HepG2 (cell line): Measurements from ENCODE around the gene AKR1C4. TPM values are rescaled to one million over a fixed set of nuclear protein-coding genes. Genes with fewer than 3 reads are reported as not detected.

Experiments
- CBX2 ChIP-seq, 2 experiments: fragments of 200-600 bp in 1 of 2; sonication (generic); formaldehyde crosslinking in 1 of 2; IDR thresholded peaks; 2 replicates each; pipeline versions ENCODE4 v1.7.0 to v1.8.1; 2018 to 2022; ENCODE audit warnings: low read depth in 2 of 2, low read length in 1 of 2, mild to moderate bottlenecking in 1 of 2, missing genetic modification reagents in 1 of 2
- ETV5 ChIP-seq: IDR thresholded peaks from 2 replicates; pipeline ENCODE4 v1.6.1; 2018; ENCODE audit warnings: missing biosample characterization, missing genetic modification reagents, inconsistent platforms, borderline replicate concordance
- FOXA3 ChIP-seq: IDR thresholded peaks from 2 replicates; pipeline ENCODE4 v1.6.1; 2016; ENCODE audit warnings: missing genetic modification reagents, missing compliant biosample characterization
- FOXP1 ChIP-seq, 2 experiments: fragments of 450-650 bp in 1 of 2; IDR thresholded peaks; 2 replicates each; pipeline ENCODE4 v1.6.1; 2017 to 2018; ENCODE audit warnings: antibody characterized with exemption in 1 of 2
- GATAD1 ChIP-seq: IDR thresholded peaks from 2 replicates; pipeline ENCODE4 v1.6.1; 2016; ENCODE audit warnings: missing genetic modification reagents, missing compliant biosample characterization
- HNRNPL ChIP-seq: fragments of 200-400 bp; formaldehyde crosslinking; IDR thresholded peaks from 2 replicates; pipeline ENCODE4 v1.6.1; 2017; ENCODE audit warnings: mild to moderate bottlenecking, low read depth, low read length
- KLF12 ChIP-seq: sonication (generic); formaldehyde crosslinking; IDR thresholded peaks from 2 replicates; pipeline ENCODE4 v1.4.0; 2020; ENCODE audit warnings: missing genetic modification reagents, borderline replicate concordance
- NFKB2 ChIP-seq: sonication (generic); formaldehyde crosslinking; IDR thresholded peaks from 2 replicates; pipeline ENCODE4 v1.4.0; 2020; ENCODE audit warnings: missing genetic modification reagents, borderline replicate concordance
- PHF20 ChIP-seq: sonication (generic); formaldehyde crosslinking; IDR thresholded peaks from 2 replicates; pipeline ENCODE4 v1.5.0; 2020; ENCODE audit warnings: mild to moderate bottlenecking, missing genetic modification reagents
- RORA ChIP-seq: sonication (generic); formaldehyde crosslinking; IDR thresholded peaks from 2 replicates; pipeline ENCODE4 v1.5.0; 2020; ENCODE audit warnings: mild to moderate bottlenecking, missing genetic modification reagents, moderate library complexity
- SATB2 ChIP-seq: sonication (generic); formaldehyde crosslinking; IDR thresholded peaks from 2 replicates; pipeline ENCODE4 v1.5.0; 2020; ENCODE audit warnings: missing genetic modification reagents
- SOX13 ChIP-seq, 3 experiments: fragments of 450-650 bp in 1 of 3; sonication (generic) in 1 of 3; formaldehyde crosslinking in 1 of 3; IDR thresholded peaks in 2 of 3; conservative IDR thresholded peaks in 1 of 3; 2 replicates each; pipeline versions ENCODE4 v1.5.0 to v1.6.1; 2016 to 2020; ENCODE audit warnings: antibody characterized with exemption in 1 of 3, mild to moderate bottlenecking in 1 of 3, missing compliant biosample characterization in 1 of 3, missing genetic modification reagents in 1 of 3, moderate library complexity in 1 of 3
- TGIF2 ChIP-seq: IDR thresholded peaks from 2 replicates; pipeline ENCODE4 v1.6.1; 2016; ENCODE audit warnings: control low read depth, missing compliant biosample characterization
- YY1 ChIP-seq: IDR thresholded peaks from 2 replicates; pipeline ENCODE4 v1.6.1; 2011; ENCODE audit warnings: low read length, low read depth, moderate library complexity, mild to moderate bottlenecking; ENCODE audit not compliant: insufficient read depth, insufficient replicate concordance
- ZIK1 ChIP-seq: sonication (generic); formaldehyde crosslinking; IDR thresholded peaks from 2 replicates; pipeline ENCODE4 v1.5.0; 2020; ENCODE audit warnings: mild to moderate bottlenecking, low read depth, missing genetic modification reagents, borderline replicate concordance
- ZNF550 ChIP-seq: sonication (generic); formaldehyde crosslinking; IDR thresholded peaks from 2 replicates; pipeline ENCODE4 v1.4.0; 2020; ENCODE audit warnings: mild to moderate bottlenecking, missing genetic modification reagents, borderline replicate concordance
- ZNF672 ChIP-seq: sonication (generic); formaldehyde crosslinking; IDR thresholded peaks from 2 replicates; pipeline ENCODE4 v1.8.1; 2022; ENCODE audit warnings: missing genetic modification reagents
- polyA plus RNA-seq, 8 experiments: library from polyadenylated mRNA; depleted of rRNA in 3 of 8; stranded (reverse) in 7 of 8; unstranded in 1 of 8; fragments of >200 nt; fragmentation: Illumina TruSeq in 4 of 8; extraction: Trizol in 4 of 8; gene quantifications; 2 replicates each; pipeline versions ENCODE4 v1.2.1 to v1.2.3, GENCODE V29; 2011 to 2016; ENCODE audit warnings: low read depth in 4 of 8, missing spikeins in 1 of 8, mixed read lengths in 1 of 8; ENCODE audit not compliant: insufficient read depth in 1 of 8
- total RNA-seq, 5 experiments: library from RNA; depleted of rRNA; stranded (reverse); fragments of >200 nt; fragmentation: Illumina TruSeq; extraction: Trizol; gene quantifications; 2 replicates each; pipeline ENCODE4 v1.2.3, GENCODE V29; 2016; ENCODE audit warnings: low read depth in 1 of 5
- TF ChIP-seq, protein P1 (sequence below): IDR thresholded peaks from 2 replicates; pipeline ENCODE4 v1.6.1; 2012; ENCODE audit warnings: inconsistent platforms
- TF ChIP-seq, protein P2 (sequence below): sonication (generic); formaldehyde crosslinking; IDR thresholded peaks from 2 replicates; pipeline ENCODE4 v1.9.0; 2021; ENCODE audit warnings: missing genetic modification reagents, borderline replicate concordance
- TF ChIP-seq, protein P3 (sequence below): fragments of 450-650 bp; IDR thresholded peaks from 2 replicates; pipeline ENCODE4 v1.6.1; 2016
- TF ChIP-seq, protein P4 (sequence below): IDR thresholded peaks from 2 replicates; pipeline ENCODE4 v1.6.1; 2016; ENCODE audit warnings: missing compliant biosample characterization, missing genetic modification reagents, borderline replicate concordance
- TF ChIP-seq, protein P5 (sequence below): conservative IDR thresholded peaks from 2 replicates; pipeline ENCODE4 v1.6.1; 2018; ENCODE audit warnings: missing genetic modification reagents

AKR1C4 gene
- total and polyA plus RNA-seq, 2 of the 13 experiments (the other 11 are each of a cell fraction or from before 2014, with no cell fraction given): 0.18 to 1.3 TPM

DNA sequence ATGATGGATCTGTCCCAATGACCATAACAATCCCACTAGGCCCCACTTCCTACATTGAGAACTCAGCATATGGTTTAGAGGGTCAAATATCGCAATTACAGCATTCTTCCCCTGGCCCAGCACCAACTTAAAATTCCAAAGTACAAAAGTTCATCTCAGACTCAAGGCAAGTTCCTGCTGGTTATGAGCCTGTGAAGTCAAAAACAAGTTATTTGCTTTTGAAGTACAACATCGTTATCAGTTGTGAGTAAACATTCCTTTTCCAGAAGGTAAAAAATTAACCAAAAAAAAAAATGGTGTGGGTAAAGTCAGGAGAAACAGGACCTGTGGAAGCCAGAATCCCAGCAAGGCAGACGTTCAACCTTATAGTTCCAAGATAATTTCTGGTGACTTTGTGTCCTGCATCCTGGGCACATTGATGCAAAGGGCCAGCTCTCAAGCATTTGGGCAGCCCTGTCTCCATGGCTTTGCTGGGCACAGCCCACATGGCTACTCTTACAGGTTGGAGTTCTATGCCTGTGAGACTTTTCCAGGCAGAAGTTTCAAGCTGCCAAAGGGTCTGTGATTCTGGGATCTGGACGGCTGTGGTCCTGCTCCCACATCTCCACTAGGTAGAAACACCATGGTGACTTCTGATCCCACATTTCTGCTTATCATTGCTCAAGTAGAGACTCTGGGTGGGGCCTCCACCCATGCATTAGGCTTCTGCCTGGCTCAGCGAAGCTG, 49.2 kb upstream of the AKR1C4 start (continued):
- TF ChIP-seq, protein P1, sequence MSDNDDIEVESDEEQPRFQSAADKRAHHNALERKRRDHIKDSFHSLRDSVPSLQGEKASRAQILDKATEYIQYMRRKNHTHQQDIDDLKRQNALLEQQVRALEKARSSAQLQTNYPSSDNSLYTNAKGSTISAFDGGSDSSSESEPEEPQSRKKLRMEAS: peak; percentile 80
- TF ChIP-seq TGIF2: peak; percentile 87; the same call in 1 of the 2 replicates
- no peak for TF ChIP-seq NFKB2 (CRISPR knock-in tag)
- no peak for TF ChIP-seq ZIK1 (CRISPR knock-in tag)
- peak; percentile 85 for TF ChIP-seq ETV5 (CRISPR knock-in tag)
- no peak for TF ChIP-seq ZNF550 (CRISPR knock-in tag)
- TF ChIP-seq SATB2 (CRISPR knock-in tag): no peak
- TF ChIP-seq, protein P2, sequence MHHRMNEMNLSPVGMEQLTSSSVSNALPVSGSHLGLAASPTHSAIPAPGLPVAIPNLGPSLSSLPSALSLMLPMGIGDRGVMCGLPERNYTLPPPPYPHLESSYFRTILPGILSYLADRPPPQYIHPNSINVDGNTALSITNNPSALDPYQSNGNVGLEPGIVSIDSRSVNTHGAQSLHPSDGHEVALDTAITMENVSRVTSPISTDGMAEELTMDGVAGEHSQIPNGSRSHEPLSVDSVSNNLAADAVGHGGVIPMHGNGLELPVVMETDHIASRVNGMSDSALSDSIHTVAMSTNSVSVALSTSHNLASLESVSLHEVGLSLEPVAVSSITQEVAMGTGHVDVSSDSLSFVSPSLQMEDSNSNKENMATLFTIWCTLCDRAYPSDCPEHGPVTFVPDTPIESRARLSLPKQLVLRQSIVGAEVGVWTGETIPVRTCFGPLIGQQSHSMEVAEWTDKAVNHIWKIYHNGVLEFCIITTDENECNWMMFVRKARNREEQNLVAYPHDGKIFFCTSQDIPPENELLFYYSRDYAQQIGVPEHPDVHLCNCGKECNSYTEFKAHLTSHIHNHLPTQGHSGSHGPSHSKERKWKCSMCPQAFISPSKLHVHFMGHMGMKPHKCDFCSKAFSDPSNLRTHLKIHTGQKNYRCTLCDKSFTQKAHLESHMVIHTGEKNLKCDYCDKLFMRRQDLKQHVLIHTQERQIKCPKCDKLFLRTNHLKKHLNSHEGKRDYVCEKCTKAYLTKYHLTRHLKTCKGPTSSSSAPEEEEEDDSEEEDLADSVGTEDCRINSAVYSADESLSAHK (CRISPR knock-in tag): no peak
- no peak for TF ChIP-seq HNRNPL
- no peak for TF ChIP-seq CBX2 (IDR thresholded peaks at IDR 0.05; ENCODE audit: low read depth, low read length)
- TF ChIP-seq CBX2 (CRISPR knock-in tag; IDR thresholded peaks at IDR 0.05; ENCODE audit: low read depth): no peak
- peak; percentile 84 for TF ChIP-seq FOXP1 (IDR thresholded peaks at IDR 0.05)
- TF ChIP-seq FOXP1 (CRISPR knock-in tag; IDR thresholded peaks at IDR 0.05): peak; percentile 95
- no peak for TF ChIP-seq RORA
- TF ChIP-seq, protein P3, sequence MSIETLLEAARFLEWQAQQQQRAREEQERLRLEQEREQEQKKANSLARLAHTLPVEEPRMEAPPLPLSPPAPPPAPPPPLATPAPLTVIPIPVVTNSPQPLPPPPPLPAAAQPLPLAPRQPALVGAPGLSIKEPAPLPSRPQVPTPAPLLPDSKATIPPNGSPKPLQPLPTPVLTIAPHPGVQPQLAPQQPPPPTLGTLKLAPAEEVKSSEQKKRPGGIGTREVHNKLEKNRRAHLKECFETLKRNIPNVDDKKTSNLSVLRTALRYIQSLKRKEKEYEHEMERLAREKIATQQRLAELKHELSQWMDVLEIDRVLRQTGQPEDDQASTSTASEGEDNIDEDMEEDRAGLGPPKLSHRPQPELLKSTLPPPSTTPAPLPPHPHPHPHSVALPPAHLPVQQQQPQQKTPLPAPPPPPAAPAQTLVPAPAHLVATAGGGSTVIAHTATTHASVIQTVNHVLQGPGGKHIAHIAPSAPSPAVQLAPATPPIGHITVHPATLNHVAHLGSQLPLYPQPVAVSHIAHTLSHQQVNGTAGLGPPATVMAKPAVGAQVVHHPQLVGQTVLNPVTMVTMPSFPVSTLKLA: no peak
- TF ChIP-seq YY1: peak; percentile 64
- TF ChIP-seq PHF20 (CRISPR knock-in tag): no peak; the same call in 1 of the 2 replicates
- no peak for TF ChIP-seq SOX13 (IDR thresholded peaks at IDR 0.05)
- TF ChIP-seq SOX13 (CRISPR knock-in tag; conservative IDR thresholded peaks at IDR 0.05 in 1 of 2, IDR thresholded peaks at IDR 0.05 in 1 of 2): peak in 1 of 2 experiments; percentile 93; a peak in 2 of 4 replicates
- TF ChIP-seq, protein P4, sequence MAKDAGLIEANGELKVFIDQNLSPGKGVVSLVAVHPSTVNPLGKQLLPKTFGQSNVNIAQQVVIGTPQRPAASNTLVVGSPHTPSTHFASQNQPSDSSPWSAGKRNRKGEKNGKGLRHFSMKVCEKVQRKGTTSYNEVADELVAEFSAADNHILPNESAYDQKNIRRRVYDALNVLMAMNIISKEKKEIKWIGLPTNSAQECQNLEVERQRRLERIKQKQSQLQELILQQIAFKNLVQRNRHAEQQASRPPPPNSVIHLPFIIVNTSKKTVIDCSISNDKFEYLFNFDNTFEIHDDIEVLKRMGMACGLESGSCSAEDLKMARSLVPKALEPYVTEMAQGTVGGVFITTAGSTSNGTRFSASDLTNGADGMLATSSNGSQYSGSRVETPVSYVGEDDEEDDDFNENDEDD (CRISPR knock-in tag): 0 out of 2 replicates have a peak, but pooled peaks have one; percentile 46
- no peak; the same call in none of the 2 replicates for TF ChIP-seq KLF12
- TF ChIP-seq, protein P5, sequence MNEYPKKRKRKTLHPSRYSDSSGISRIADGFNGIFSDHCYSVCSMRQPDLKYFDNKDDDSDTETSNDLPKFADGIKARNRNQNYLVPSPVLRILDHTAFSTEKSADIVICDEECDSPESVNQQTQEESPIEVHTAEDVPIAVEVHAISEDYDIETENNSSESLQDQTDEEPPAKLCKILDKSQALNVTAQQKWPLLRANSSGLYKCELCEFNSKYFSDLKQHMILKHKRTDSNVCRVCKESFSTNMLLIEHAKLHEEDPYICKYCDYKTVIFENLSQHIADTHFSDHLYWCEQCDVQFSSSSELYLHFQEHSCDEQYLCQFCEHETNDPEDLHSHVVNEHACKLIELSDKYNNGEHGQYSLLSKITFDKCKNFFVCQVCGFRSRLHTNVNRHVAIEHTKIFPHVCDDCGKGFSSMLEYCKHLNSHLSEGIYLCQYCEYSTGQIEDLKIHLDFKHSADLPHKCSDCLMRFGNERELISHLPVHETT (CRISPR knock-in tag): peak; percentile 71
- TF ChIP-seq ZNF672 (CRISPR knock-in tag): no peak
- peak; percentile 43; the same call in 1 of the 2 replicates for TF ChIP-seq GATAD1 (CRISPR knock-in tag)
- TF ChIP-seq FOXA3: peak; percentile 95
